GM12801 (cell line): ENCODE measurements around the gene NXT1.

Experiments
- CTCF ChIP-seq: IDR thresholded peaks from one replicate; pipeline ENCODE4 v1.5.1; 2011; ENCODE audit warnings: control low read depth; ENCODE audit not compliant: insufficient read length; ENCODE audit errors: extremely low read depth

NXT1 gene

GRCh38 chr20:23316626-23317025 lies 34.0 kb upstream of the NXT1 start:
- TF ChIP-seq CTCF, result no peak

DNA sequence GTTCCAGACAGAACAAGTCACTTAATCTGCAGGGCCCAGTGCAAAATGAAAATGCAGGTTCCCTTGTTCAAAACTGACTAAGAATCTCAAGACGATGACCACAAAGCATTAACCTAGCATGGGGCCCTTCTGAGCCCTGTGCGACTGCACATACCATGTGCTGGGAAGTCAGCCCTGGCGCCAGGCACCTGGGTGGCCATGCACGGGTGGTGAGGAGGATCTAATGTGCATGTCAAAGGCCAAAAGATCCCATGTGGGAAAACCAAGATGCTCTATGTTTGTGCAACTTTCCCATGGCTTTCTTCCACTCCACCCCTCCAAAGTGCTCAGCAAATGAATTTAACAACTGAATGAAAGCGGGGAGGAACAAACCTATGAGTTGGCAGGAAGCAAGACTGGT lies 33.5 kb upstream of the NXT1 start:
- TF ChIP-seq CTCF, result no peak

- TF ChIP-seq CTCF, result no peak
Observed at GRCh38 chr20:23318347-23318746, 32.2 kb upstream of the NXT1 start.

DNA sequence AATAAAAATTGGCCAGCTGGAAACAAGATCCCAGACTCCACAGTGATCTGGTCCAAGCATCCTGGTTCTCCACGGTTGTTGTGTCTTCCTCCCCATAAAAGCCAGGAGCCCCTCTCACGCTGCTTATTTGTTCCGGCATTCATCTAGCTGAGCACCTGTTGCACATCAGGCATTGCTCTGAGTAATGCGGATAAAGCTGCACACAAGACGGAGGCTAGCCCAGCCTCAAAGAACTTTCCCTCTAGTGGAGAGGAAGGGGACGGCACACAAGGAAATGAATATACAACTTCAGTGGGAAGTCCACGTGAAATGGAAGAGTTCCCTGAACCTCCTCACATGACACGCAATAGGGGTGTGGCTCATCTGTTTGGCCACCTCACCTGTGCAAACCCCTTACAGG lies 30.3 kb upstream of the NXT1 start:
- no peak for TF ChIP-seq CTCF

DNA sequence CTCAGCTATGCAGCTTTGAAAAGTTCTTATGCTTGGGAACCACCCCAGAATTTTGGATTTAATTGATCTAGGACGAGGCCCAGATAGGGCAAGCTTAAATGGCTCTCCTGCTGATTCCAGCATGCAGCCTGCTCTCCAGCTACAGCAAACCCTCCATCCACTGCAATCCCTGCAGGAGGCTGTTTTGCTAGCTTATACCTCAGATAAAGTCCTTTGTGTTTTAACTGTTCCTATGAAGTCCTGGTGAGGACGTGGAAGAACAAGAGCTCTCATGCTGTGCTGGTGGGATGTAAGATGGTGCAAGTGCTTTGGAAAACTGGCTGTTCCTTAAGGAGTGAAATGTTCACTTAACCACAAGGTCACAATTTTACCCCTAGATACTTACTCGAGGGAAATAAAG lies 25.5 kb upstream of the NXT1 start:
- TF ChIP-seq CTCF, result no peak

GRCh38 chr20:23326774-23327173 lies 23.8 kb upstream of the NXT1 start:
- TF ChIP-seq CTCF, result no peak

GRCh38 chr20:23327617-23328333 lies 22.8 kb upstream of the NXT1 start:
- no peak for TF ChIP-seq CTCF
